ENCODE measurements around the gene DPRX.

DNA sequence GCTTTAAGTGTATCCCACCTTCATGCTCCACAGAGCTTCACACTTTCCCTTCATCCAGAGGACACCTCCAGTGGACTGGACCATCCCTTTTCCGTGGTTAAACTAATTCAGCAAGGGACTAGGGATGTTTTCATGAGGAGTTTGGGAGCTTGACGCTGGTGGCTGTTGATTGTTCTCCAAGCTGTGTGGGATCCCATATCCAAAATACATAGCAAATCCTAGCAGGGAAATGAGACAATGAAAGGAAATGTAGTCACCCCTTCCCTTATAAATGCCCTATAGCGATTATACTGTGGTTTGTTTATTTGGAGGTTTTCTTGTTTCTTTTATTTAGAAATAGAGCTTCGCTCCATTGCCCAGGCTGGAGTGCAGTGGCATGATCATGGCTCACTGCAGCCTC, 31.6 kb upstream of the DPRX start:
- TF ChIP-seq, protein P1, sequence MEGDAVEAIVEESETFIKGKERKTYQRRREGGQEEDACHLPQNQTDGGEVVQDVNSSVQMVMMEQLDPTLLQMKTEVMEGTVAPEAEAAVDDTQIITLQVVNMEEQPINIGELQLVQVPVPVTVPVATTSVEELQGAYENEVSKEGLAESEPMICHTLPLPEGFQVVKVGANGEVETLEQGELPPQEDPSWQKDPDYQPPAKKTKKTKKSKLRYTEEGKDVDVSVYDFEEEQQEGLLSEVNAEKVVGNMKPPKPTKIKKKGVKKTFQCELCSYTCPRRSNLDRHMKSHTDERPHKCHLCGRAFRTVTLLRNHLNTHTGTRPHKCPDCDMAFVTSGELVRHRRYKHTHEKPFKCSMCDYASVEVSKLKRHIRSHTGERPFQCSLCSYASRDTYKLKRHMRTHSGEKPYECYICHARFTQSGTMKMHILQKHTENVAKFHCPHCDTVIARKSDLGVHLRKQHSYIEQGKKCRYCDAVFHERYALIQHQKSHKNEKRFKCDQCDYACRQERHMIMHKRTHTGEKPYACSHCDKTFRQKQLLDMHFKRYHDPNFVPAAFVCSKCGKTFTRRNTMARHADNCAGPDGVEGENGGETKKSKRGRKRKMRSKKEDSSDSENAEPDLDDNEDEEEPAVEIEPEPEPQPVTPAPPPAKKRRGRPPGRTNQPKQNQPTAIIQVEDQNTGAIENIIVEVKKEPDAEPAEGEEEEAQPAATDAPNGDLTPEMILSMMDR (IDR thresholded peaks at IDR 0.05): no peak
- TF ChIP-seq POLR2A (IDR thresholded peaks at IDR 0.05): no peak
- TF ChIP-seq POLR2AphosphoS5 (IDR thresholded peaks at IDR 0.05): no peak
